Fibroblast of lung (primary cell): Measurements from ENCODE around the gene POLQ. TPM values are rescaled to one million over a fixed set of nuclear protein-coding genes. Genes with fewer than 3 reads are reported as not detected.
A peak's percentile ranks its signal among the peaks of the same experiment; 100 is the strongest.

Source experiments
- DNase-seq, 2 donors: peaks; one replicate each; pipeline versions ENCODE4 v3.0.0 to v3.0.0-alpha.2; 2010; ENCODE audit warnings: low read depth in 2 of 2
- H2AFZ ChIP-seq: 2 replicates; pipeline ENCODE4 v1.5.1; 2012; ENCODE audit warnings: low read length, control low read depth, inconsistent platforms
- H3K27ac ChIP-seq: 2 replicates; pipeline ENCODE4 v1.5.1; 2011; ENCODE audit warnings: low read length, control low read depth; ENCODE audit not compliant: insufficient read depth
- H3K27me3 ChIP-seq: 2 replicates; pipeline ENCODE4 v1.5.1; 2011; ENCODE audit warnings: mild to moderate bottlenecking, low read length; ENCODE audit not compliant: control insufficient read depth, insufficient read depth
- H3K36me3 ChIP-seq: 2 replicates; pipeline ENCODE4 v1.5.1; 2011; ENCODE audit warnings: low read length; ENCODE audit not compliant: control insufficient read depth, insufficient read depth
- H3K4me1 ChIP-seq: 2 replicates; pipeline ENCODE4 v1.5.1; 2011; ENCODE audit warnings: low read length; ENCODE audit not compliant: control insufficient read depth, insufficient read depth; ENCODE audit errors: extremely low read depth
- H3K4me2 ChIP-seq: 2 replicates; pipeline ENCODE4 v1.5.1; 2011; ENCODE audit warnings: low read length, control low read depth; ENCODE audit not compliant: insufficient read depth; ENCODE audit errors: extremely low read depth
- H3K4me3 ChIP-seq, 4 experiments: fragments of 200-600 bp in 1 of 4; sonication (generic) in 1 of 4; replicated peaks in 1 of 4; 2 replicates each; pipeline ENCODE4 v1.5.1; 2011 to 2016; ENCODE audit warnings: low read length in 4 of 4, low read depth in 3 of 4, mild to moderate bottlenecking in 3 of 4, control low read depth in 2 of 4, inconsistent platforms in 1 of 4, mixed read lengths in 1 of 4; ENCODE audit not compliant: insufficient read depth in 1 of 4; ENCODE audit errors: control extremely low read depth in 1 of 4
- H3K79me2 ChIP-seq: 2 replicates; pipeline ENCODE4 v1.5.1; 2012; ENCODE audit warnings: mild to moderate bottlenecking, low read length, inconsistent platforms; ENCODE audit not compliant: control insufficient read depth, insufficient read depth
- H3K9ac ChIP-seq: 2 replicates; pipeline ENCODE4 v1.5.1; 2011; ENCODE audit warnings: mild to moderate bottlenecking, low read length, control low read depth; ENCODE audit not compliant: insufficient read depth
- H3K9me3 ChIP-seq: 2 replicates; pipeline ENCODE4 v1.5.1; 2012; ENCODE audit warnings: low read depth, low read length; ENCODE audit not compliant: control insufficient read depth, insufficient read depth
- H4K20me1 ChIP-seq: 2 replicates; pipeline ENCODE4 v1.5.1; 2011; ENCODE audit warnings: low read length; ENCODE audit not compliant: control insufficient read depth, insufficient read depth; ENCODE audit errors: extremely low read depth
- CTCF ChIP-seq, 2 donors: IDR thresholded peaks in 1 of 2; conservative IDR thresholded peaks in 1 of 2; 1 replicate in 1 of 2; 2 replicates in 1 of 2; pipeline ENCODE4 v1.5.1; 2011 to 2012; ENCODE audit warnings: low read length in 2 of 2, control low read depth in 1 of 2, inconsistent platforms in 1 of 2, low read depth in 1 of 2, mild to moderate bottlenecking in 1 of 2
- EZH2 ChIP-seq: IDR thresholded peaks from 2 replicates; pipeline ENCODE4 v1.5.1; 2012; ENCODE audit warnings: low read length, control low read depth, mild to moderate bottlenecking; ENCODE audit errors: missing control alignments
- polyA plus RNA-seq, 2 donors: library from polyadenylated mRNA; depleted of rRNA in 1 of 2; stranded (reverse) in 1 of 2; unstranded in 1 of 2; fragments of >200 nt; gene quantifications; 2 replicates each; pipeline ENCODE4 v1.2.1, GENCODE V29; 2011 to 2012; ENCODE audit warnings: missing spikeins in 1 of 2
- total RNA-seq: library from RNA; depleted of rRNA; stranded (reverse); fragments of >200 nt; gene quantifications from 2 replicates; pipeline ENCODE4 v1.2.1, GENCODE V29; 2014

POLQ gene
- total and polyA plus RNA-seq, 2 donors (not counting 1 experiment from before 2014, with no cell fraction given) = 1.1 to 4.1 TPM

- no peak within 1 kb of the TSS for H3K4me2 ChIP-seq
- no peaks in the 10 kb centered on the region for H3K4me1 ChIP-seq
- H3K79me2 ChIP-seq = no peaks in the 10 kb centered on the region
- DNase-seq = peak in 1 of 2 donors; percentile 9
- H3K9ac ChIP-seq = no peak within 1 kb of the TSS
- no peak within 1 kb of the TSS for H3K27ac ChIP-seq
- TF ChIP-seq CTCF (conservative IDR thresholded peaks at IDR 0.05 in 1 of 2, IDR thresholded peaks at IDR 0.05 in 1 of 2; ENCODE audit: low read depth in 1 of 2, low read length in 2 of 2) = no peak
- no peak for TF ChIP-seq EZH2
- H3K9me3 ChIP-seq = no peaks in the 10 kb centered on the region
- H3K36me3 ChIP-seq = no peaks in the 10 kb centered on the region
- no peak within 1 kb of the TSS for H3K4me3 ChIP-seq
- H2AFZ ChIP-seq = no peak within 1 kb of the TSS
- H4K20me1 ChIP-seq = no peaks in the 10 kb centered on the region
- no peaks in the 10 kb centered on the region for H3K27me3 ChIP-seq
These were observed 47.3 kb upstream of the POLQ start, which contains the start of gene FBXO40 for GRCh38 chr3:121592856-121593702. Gene FBXO40 (plus strand): TSS chr3:121593379. CDS start chr3:121620576, 27,197 bp downstream.

- H4K20me1 ChIP-seq = no peaks in the 10 kb centered on the region
- TF ChIP-seq CTCF (conservative IDR thresholded peaks at IDR 0.05 in 1 of 2, IDR thresholded peaks at IDR 0.05 in 1 of 2; ENCODE audit: low read depth in 1 of 2, low read length in 2 of 2) = no peak
- TF ChIP-seq EZH2 = no peak
- H3K4me2 ChIP-seq = no peak overlapping the region
- no peak overlapping the region for H3K4me3 ChIP-seq
- no peaks in the 10 kb centered on the region for H3K27me3 ChIP-seq
- no peaks in the 10 kb centered on the region for H3K9me3 ChIP-seq
- no peaks in the 10 kb centered on the region for H3K79me2 ChIP-seq
- no peak overlapping the region for H3K9ac ChIP-seq
- no peaks in the 10 kb centered on the region for H3K36me3 ChIP-seq
- H2AFZ ChIP-seq = no peak overlapping the region
- no peak overlapping the region for H3K27ac ChIP-seq
- DNase-seq = no peak
- no peaks in the 10 kb centered on the region for H3K4me1 ChIP-seq
These were observed 38.6 kb upstream of the POLQ start for GRCh38 chr3:121584418-121584817.

GRCh38 chr3:121581691-121582090 is 35.9 kb upstream of the POLQ start:
- DNase-seq = no peak
- H3K79me2 ChIP-seq = no peaks in the 10 kb centered on the region
- H3K36me3 ChIP-seq = no peaks in the 10 kb centered on the region
- H3K9ac ChIP-seq = no peak overlapping the region
- no peaks in the 10 kb centered on the region for H3K9me3 ChIP-seq
- no peak overlapping the region for H2AFZ ChIP-seq
- no peak overlapping the region for H3K4me3 ChIP-seq
- no peaks in the 10 kb centered on the region for H4K20me1 ChIP-seq
- H3K4me1 ChIP-seq = no peaks in the 10 kb centered on the region
- no peak overlapping the region for H3K4me2 ChIP-seq
- H3K27ac ChIP-seq = no peak overlapping the region
- TF ChIP-seq EZH2 = no peak
- TF ChIP-seq CTCF (conservative IDR thresholded peaks at IDR 0.05 in 1 of 2, IDR thresholded peaks at IDR 0.05 in 1 of 2; ENCODE audit: low read depth in 1 of 2, low read length in 2 of 2) = no peak
- no peaks in the 10 kb centered on the region for H3K27me3 ChIP-seq
